Stimulated activated naive CD8-positive, alpha-beta T cell treated with anti-CD3 and anti-CD28 coated beads, Interleukin-15, Interleukin-2, amounts not matched to agents 100 ng/mL and 50 ng/mL, for 24 hours (primary cell): Measurements from ENCODE around the gene MRPL54.
A peak's percentile ranks its signal among the peaks of the same experiment; 100 is the strongest.

Experiments used
- H3K27ac Mint-ChIP-seq: one replicate; pipeline ENCODE4 v1.8.0; 2021; ENCODE audit warnings: mild to moderate bottlenecking, mixed read lengths
- H3K27me3 Mint-ChIP-seq: one replicate; pipeline ENCODE4 v1.8.0; 2021; ENCODE audit warnings: mixed read lengths
- H3K36me3 Mint-ChIP-seq: one replicate; pipeline ENCODE4 v1.8.0; 2021; ENCODE audit warnings: low read depth, mixed read lengths
- H3K4me1 Mint-ChIP-seq: one replicate; pipeline ENCODE4 v1.8.0; 2021; ENCODE audit warnings: low read depth, mixed read lengths
- H3K4me3 Mint-ChIP-seq: one replicate; pipeline ENCODE4 v1.8.0; 2021; ENCODE audit warnings: mild to moderate bottlenecking, mixed read lengths
- H3K9me3 Mint-ChIP-seq: one replicate; pipeline ENCODE4 v1.8.0; 2021; ENCODE audit warnings: mixed read lengths

Gene MRPL54

DNA sequence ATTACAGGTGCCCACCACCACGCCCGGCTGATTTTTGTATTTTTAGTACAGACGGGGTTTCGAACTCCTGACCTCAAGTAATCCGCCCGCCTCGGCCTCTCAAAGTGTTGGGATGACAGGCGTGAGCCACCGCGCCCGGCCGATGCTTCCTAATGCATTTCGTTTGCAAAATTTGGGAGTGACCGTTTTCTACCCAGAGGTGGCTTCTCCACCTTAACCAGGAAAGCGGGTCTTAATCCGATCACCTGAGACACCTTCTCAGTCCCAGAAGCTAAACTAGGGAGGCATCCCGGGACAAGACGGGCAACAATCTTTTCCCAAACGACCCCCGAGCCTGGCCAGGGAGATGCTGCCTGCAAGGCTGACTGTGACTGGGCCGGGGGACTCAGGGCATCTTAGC, 38.5 kb downstream of the MRPL54 start:
- Mint-ChIP-seq H3K36me3 (peaks cover 5% of the 10 kb centered on the region), H3K4me3 (peak overlapping the region; percentile 66), H3K27ac (no peak overlapping the region), H3K9me3 (peaks cover 6% of the 10 kb centered on the region), H3K27me3 (no peaks in the 10 kb centered on the region), H3K4me1 (peaks cover 47% of the 10 kb centered on the region)

DNA sequence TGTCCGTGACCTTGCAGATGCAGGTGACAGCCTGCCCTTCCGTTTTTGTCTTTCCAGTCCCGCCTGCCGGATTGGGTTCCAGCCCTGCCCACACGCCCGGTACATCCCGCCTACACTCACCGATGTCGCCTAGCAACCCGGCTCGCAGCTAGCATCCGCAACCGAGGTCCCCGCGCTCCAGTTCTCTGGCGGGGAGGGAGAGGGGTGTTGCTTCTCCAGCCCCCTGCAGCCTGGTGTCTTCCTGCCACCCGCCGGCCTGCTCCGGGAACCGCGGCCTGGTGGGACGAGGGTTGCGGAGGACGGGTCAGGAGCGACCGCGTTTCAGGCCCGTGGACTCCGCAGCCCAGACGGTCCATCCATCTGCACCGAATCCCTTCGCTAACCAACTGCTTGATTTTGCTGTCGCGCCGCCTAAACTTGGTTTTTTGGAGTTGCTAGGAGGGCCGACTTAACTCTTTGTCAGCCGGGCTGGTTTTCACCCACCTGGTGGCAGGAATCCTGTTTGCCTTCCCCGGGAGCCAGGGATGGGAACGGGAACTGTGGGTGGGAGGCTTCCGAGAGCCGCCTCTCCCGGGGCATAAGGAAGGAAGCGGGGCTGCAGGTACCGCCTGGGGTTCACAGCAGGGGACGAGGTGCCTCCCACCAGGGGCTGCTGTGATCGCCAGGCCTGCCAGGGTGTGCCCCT, 39.1 kb downstream of the MRPL54 start:
- Mint-ChIP-seq H3K27me3 (no peaks in the 10 kb centered on the region), H3K4me1 (peaks cover 48% of the 10 kb centered on the region), H3K36me3 (peaks cover 5% of the 10 kb centered on the region), H3K4me3 (peak overlapping the region; percentile 66), H3K27ac (no peak overlapping the region), H3K9me3 (peaks cover 5% of the 10 kb centered on the region)

DNA sequence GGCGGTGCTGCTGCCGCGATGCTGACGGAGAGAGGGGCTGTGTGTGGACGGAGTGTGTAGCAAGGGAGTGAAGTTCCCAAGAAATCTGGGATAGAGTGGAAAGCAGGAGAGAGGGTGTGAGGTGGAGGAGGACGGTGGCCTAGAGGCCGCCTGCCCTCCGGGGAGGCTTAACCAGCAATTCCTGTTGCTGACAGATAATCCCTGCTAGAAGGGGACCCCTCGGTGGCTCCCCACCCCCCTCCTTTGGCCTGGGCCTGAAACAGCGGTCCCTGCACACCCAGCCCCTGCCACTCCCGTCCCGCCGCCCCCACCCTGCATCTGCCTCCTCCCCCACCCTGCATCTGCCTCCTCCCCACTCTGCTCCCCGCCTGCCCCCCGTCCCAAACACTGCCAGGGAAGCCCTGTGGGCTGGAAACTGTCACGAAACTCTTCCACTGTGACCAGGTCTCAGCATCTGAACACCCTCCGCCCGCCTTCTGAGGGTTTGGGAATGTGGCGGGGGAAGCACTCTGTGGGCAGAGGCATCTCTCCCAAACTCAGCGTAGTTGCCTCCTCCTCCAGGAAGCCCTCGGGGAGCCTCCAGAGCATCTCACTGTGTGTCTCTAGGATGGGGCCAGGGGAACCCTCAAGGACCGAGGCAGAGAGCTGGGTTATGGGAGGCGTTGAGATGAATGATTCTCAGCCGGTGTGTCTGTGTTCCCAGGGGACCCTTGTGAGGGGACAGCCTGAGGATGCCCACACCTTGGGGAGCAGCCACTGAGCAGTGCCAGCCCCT, 40.8 kb downstream of the MRPL54 start:
- Mint-ChIP-seq H3K27me3 (no peaks in the 10 kb centered on the region), H3K36me3 (no peaks in the 10 kb centered on the region), H3K4me3 (no peak overlapping the region), H3K4me1 (peaks cover 43% of the 10 kb centered on the region), H3K27ac (no peak overlapping the region), H3K9me3 (no peaks in the 10 kb centered on the region)

DNA sequence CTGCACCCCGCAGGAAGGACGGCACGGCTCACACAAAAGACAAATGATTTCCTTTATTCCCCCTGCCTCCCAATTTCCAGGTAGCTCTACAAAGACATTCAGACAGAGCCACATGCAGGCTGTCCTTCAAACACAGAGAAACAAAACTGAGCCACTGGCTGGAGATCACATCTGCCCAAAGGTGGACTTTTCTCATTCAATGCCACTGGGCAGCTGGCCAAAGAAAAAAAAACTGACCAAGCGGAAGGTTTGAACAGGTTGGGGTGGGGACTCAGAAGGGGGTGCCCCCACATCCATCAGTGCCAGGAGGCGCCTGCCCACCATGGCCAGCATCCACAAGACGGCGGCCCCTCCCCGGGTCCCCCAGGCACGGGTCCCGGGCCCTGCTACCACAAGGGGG, 41.5 kb downstream of the MRPL54 start:
- Mint-ChIP-seq H3K4me3 (no peak overlapping the region), H3K4me1 (peaks cover 39% of the 10 kb centered on the region), H3K27ac (no peak overlapping the region), H3K27me3 (no peaks in the 10 kb centered on the region), H3K36me3 (no peaks in the 10 kb centered on the region), H3K9me3 (no peaks in the 10 kb centered on the region)

DNA sequence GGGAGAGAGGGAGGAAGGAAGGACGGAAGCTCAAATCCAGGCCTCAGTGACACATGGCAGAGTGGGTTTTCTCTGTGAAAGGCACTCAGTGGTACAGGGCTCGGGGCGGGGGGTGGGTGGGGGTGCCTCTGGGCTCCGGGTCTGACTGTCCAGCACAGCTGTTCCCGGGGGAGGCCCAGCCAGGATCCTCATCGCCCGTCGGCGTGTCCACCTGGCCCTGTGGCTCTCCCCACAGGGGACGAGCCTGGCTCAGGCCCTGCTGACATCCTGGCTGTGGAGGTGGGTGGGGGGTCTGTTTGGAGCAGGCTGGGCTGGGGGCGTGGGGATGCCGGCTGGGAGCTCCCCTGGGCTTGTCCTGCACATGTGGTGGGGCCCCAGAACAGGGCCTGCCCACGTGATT, 41.9 kb downstream of the MRPL54 start:
- Mint-ChIP-seq H3K27ac (no peak overlapping the region), H3K36me3 (no peaks in the 10 kb centered on the region), H3K27me3 (no peaks in the 10 kb centered on the region)

DNA sequence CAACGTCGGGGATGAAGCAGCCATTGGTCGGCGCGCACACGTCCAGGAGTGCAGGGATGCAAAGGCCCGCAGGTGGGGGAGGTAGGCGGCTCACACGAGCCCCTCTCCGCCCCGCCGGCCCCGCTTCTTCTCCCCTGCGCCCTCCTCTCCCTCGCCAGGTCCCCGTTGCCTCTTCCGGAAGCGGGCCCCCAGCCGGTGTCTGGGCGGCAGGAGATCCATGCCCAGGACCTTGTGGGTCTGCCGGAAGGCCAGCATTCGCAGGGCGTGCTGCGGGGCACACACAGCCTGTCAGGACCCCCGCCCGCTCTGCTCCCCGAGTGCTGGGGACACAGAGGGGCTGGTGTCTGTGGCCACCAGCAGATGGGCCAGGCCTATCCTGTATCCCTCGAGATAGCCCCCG, 43.4 kb downstream of the MRPL54 start:
- H3K4me3 Mint-ChIP-seq: no peak overlapping the region
- no peaks in the 10 kb centered on the region for H3K9me3 Mint-ChIP-seq
- H3K4me1 Mint-ChIP-seq: peaks cover 41% of the 10 kb centered on the region
- H3K36me3 Mint-ChIP-seq: no peaks in the 10 kb centered on the region
- H3K27me3 Mint-ChIP-seq: no peaks in the 10 kb centered on the region
- H3K27ac Mint-ChIP-seq: no peak overlapping the region

More for the DNA sequence above, 41.9 kb downstream of the MRPL54 start:
- Mint-ChIP-seq H3K4me1 (peaks cover 38% of the 10 kb centered on the region), H3K9me3 (no peaks in the 10 kb centered on the region), H3K4me3 (no peak overlapping the region)

DNA sequence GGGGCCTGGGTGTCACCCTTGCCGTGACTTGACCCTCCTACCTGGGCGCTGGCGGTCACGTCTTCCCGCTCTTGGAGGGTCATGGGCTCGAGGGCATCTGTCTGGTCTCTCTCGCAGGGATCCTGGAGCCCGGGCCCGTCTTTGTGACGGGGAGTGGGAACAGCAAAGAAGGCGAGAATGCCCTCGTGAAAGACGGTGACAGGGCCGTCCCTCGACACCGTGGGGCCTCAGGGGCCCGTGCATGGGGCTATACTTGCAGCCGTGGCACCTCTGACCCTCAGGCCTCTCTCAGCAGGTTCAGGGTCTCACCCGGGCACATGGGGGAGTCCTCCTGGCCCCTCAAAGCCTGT, 44.6 kb downstream of the MRPL54 start:
- Mint-ChIP-seq H3K4me1 (peaks cover 42% of the 10 kb centered on the region), H3K36me3 (no peaks in the 10 kb centered on the region), H3K27me3 (no peaks in the 10 kb centered on the region), H3K4me3 (no peak overlapping the region), H3K9me3 (no peaks in the 10 kb centered on the region), H3K27ac (no peak overlapping the region)

DNA sequence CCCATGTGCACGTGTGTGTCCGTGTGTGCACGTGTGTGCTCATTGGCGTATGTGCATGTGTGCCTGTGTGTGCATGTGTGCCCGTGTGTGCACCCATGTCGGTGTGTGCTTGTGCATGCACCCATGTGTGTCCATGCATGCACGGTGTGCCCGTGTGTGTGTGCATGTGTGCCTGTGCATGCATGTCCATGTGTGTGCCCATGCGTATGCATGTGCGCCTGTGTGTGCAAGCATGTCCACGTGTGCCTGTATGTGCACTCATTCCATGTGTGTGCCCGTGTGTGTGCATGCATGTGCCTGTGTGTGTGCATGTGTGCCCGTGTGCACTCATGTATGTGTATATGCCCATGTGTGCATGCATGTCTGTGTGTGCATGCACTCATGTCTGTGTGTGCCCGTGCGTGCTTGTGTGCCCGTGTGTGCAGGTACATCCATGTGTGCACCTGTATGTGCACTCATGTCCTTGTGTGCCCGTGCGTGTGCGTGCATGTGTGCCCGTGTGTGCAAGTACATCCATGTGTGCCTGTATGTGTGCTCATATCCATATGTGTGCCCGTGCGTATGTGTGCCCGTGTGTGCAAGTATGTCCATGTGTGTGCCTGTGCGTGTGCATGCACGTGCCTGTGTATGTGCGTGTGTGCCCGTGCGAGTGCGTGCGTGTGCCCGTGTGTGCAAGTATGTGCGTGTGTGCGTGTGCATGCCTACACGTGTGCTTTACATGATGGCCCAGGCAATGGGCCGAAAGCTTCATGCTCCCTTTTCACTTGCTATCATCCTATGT, 45.3 kb downstream of the MRPL54 start:
- Mint-ChIP-seq H3K4me1 (peaks cover 45% of the 10 kb centered on the region), H3K27me3 (no peaks in the 10 kb centered on the region), H3K27ac (no peak overlapping the region), H3K9me3 (no peaks in the 10 kb centered on the region), H3K4me3 (no peak overlapping the region), H3K36me3 (no peaks in the 10 kb centered on the region)

DNA sequence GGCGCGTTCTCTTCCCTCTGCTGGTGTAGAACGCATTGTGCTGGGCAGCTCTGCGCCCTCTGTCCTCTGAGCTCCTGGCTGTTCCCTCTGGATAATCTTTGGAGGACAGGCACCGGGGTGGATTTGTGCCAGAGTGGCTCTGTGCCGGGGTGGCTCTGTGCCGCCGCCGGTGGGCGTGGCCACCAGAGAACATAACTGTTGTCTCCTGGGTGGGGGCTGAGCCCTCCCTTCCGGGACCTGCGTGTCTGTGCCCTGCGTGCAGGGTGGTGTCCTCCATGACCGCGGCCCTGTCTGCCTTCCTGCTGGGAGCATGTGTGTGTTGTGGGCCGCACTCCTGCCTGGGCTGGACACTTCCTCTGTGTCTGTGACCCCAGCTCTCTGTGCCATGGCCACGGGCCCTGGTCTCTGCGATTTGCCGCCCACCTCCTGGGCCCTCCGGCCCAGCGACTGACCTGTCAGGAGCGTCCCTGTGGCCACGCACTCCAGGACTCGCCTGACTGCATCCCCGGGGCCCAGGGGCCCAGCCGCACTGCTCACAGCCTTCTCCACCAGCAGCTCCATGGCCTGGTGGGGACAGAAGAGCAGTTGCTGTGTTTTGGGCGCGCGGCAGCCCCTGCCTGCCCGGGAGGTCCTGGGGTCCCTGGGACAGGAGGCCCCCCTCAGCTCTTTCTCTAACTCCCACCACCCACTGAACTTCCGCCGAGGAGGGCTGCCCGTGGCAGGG, 46.1 kb downstream of the MRPL54 start:
- Mint-ChIP-seq H3K4me1 (peaks cover 54% of the 10 kb centered on the region), H3K36me3 (no peaks in the 10 kb centered on the region), H3K27me3 (no peaks in the 10 kb centered on the region), H3K4me3 (no peak overlapping the region), H3K27ac (no peak overlapping the region), H3K9me3 (no peaks in the 10 kb centered on the region)

DNA sequence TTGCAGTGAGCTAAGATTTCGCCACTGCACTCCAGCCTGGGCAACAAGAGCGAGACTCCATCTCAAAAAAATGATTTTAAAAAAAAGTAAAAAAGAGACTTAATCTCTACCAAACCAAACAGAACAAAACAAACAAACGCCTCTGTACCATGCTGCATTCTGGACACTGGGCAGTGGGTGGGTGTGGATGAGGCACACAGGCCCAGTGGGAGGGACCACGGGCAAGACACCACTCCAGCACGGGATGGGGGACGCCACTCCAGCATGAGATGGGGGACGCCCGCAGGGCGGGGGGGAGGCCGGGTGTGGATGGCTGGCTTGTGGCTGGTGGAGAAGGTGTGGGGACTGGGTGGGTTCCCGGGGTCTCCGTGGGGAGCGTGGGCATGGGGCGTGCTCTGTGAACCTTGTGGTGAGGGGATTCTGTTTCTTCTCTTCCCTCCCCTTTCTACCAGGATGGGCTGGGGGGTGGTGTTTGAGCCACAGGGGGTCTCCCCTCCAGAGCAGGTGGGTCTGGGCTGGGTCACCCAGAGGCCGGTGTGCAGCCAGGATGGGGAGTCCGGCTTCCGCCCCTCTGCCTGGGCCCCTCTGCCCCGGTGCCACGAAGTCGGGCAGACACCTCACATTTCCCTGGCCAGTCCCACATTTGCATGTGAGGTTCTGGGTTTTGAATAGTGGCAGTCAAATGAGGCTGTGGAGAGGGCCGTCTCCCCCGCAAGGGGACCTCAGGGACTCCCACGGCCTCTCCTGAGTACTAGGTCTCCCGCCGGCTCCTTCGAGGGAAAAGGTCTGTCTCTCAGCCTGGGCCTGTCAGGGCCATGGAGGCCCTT, 47.6 kb downstream of the MRPL54 start:
- peaks cover 65% of the 10 kb centered on the region for H3K4me1 Mint-ChIP-seq

DNA sequence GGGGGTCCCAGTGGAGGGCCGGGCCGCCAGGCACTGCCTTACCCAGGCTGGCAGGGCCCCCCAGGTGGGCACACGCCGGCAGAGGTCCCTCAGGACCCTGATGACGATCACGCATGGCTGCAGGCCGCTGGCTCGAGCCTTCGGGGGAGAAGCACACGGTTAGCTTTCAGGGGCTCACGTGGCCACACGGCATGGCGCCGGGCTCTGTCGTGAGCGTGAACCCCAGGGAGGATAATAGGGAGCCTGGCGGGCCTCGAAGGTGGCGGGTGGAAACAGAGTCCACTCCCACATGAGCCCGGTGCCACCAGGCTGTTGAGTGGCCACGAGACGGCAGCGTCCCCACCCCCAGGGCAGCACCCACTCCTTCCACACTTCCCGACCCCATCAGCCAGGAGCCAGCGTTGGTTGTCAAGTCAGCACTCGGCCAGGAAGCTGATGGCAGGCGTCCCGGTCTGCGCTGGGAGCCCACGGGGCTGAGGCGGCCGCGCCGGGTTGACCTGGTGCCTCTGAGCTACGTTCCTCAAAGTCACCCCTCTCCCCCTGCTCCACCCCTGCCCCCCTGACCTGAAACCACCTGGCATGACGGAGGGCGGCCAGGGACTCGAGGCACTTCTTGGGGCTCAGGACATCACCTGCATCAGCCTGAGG, 48.4 kb downstream of the MRPL54 start:
- Mint-ChIP-seq H3K36me3 (no peaks in the 10 kb centered on the region), H3K27me3 (no peaks in the 10 kb centered on the region), H3K9me3 (no peaks in the 10 kb centered on the region), H3K4me3 (no peak overlapping the region), H3K27ac (no peak overlapping the region), H3K4me1 (peaks cover 59% of the 10 kb centered on the region)

More for the DNA sequence above, 47.6 kb downstream of the MRPL54 start:
- Mint-ChIP-seq H3K9me3 (no peaks in the 10 kb centered on the region), H3K27ac (no peak overlapping the region), H3K36me3 (no peaks in the 10 kb centered on the region), H3K4me3 (no peak overlapping the region), H3K27me3 (no peaks in the 10 kb centered on the region)

DNA sequence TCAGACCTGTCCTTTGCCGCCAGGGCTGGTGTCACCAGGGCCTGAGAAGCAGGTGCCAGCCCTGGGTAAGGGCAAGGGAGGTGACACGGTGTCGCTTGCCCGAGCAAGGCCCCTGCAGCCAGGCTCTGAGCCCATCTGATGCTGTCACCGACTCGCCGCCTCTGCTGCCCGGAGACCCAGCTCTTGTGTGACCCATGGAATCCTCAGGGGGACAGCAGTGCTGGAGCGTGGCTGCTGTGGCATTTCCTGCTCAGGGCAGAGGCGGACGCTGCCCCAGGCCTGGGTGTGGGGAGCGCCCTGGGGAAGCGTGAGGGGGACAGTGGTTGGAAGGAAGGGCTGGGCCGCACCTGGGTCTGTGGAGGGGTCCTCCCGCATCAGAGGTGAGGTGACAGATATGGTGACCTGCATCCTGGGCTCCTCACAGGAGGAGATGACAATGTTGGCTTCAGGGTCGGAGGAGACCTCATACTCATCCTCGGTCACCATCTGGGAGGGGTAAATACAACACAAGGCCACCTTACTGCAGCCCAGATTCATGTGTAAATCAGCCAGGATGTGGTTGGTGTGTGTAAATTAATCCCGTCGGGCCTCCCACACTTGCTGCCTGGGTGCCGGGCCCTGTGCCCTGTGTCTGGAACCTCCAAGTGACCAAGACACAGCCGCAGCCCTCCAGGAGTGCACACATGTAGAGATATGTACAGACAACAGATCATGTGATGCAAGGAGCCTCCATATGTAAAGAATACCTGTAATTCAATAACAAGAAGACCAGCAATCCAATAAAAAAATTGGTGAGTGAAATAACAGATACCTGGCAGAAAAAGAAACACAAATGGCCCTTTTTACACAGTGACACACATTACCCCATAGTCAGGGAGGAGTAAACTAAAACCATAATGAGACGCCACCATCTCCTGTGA, 51.3 kb downstream of the MRPL54 start:
- peak overlapping the region; percentile 93 for H3K27ac Mint-ChIP-seq
- no peaks in the 10 kb centered on the region for H3K36me3 Mint-ChIP-seq
- peaks cover 65% of the 10 kb centered on the region for H3K4me1 Mint-ChIP-seq
- H3K9me3 Mint-ChIP-seq: no peaks in the 10 kb centered on the region
- no peaks in the 10 kb centered on the region for H3K27me3 Mint-ChIP-seq
- no peak overlapping the region for H3K4me3 Mint-ChIP-seq

DNA sequence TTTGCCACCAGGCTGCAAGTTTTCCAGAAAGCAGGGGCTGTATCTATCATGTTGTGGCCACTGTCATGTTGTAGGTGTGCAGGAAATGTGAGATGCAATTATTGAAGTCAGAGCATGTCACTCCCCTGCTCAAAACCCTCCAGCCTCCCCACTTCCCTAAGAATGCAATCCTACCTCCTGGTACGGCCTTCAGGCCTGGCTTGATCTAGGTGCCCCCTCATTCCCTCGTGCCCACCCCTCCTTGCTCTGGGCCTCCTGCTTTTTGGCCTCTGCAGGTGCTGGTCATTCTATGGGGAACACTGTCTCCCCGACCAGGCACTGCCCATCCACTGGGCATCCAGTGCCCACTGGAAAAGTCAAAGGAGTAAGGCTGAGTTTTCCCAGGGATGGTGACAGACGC, 52.2 kb downstream of the MRPL54 start:
- Mint-ChIP-seq H3K4me1 (peaks cover 63% of the 10 kb centered on the region), H3K36me3 (no peaks in the 10 kb centered on the region), H3K27ac (peak overlapping the region; percentile 93), H3K9me3 (no peaks in the 10 kb centered on the region), H3K4me3 (no peak overlapping the region), H3K27me3 (no peaks in the 10 kb centered on the region)
